T-helper 1 cell treated with Interleukin-12 subunit alpha and Interleukin-12 subunit beta and Interleukin-4 antibody, amounts not matched to agents 30 ng/mL and 1 ng/mL, for 36 hours (primary cell): Measurements from ENCODE around the gene TPGS1. TPM values are rescaled to one million over a fixed set of nuclear protein-coding genes. Genes with fewer than 3 reads are reported as not detected.

Source experiments
- intact Hi-C: fragments of 100-400 bp; cut with micrococcal nuclease; formaldehyde crosslinking; loops from one replicate; pipeline ENCODE4 v1.15.1; 2024
- total RNA-seq: library from RNA; stranded (reverse); gene quantifications from 2 replicates; pipeline ENCODE4 v1.2.3, GENCODE V29; 2022

Gene TPGS1
- total RNA-seq, 1 donor from 2014 or later = 23.6 TPM

- intact Hi-C loops = no loop called here
Observed at GRCh38 chr19:567296-567900, 60.1 kb downstream of the TPGS1 start.

Other genes starting within 250 kb of the TPGS1 start
- 0.25 and 0.34 TPM in 2 replicates for gene PLPP2, start 216.1 kb upstream of the TPGS1 start, total RNA-seq
- 25.4 and 28.3 TPM in 2 replicates for gene MIER2, start 162.7 kb upstream of the TPGS1 start, total RNA-seq
- gene C2CD4C, start 98.3 kb upstream of the TPGS1 start, total RNA-seq = 0.12 TPM in 1 of 2 replicates, not detected in the other
- not detected in 2 replicates for gene SHC2, start 46.5 kb upstream of the TPGS1 start, total RNA-seq
- 0.22 and 0.51 TPM in 2 replicates for gene MADCAM1, start 11.0 kb upstream of the TPGS1 start, total RNA-seq
- 47.9 and 49.5 TPM in 2 replicates for gene CDC34, start 24.3 kb downstream of the TPGS1 start, total RNA-seq
- gene GZMM, start 36.6 kb downstream of the TPGS1 start, total RNA-seq = 84.1 and 86.2 TPM in 2 replicates
- 257 and 261 TPM in 2 replicates for gene BSG, start 65.1 kb downstream of the TPGS1 start, total RNA-seq
- 2.3 and 2.5 TPM in 2 replicates for gene HCN2, start 82.4 kb downstream of the TPGS1 start, total RNA-seq
- 62.7 and 63.4 TPM in 2 replicates for gene POLRMT, start 126.0 kb downstream of the TPGS1 start, total RNA-seq
- gene FGF22, start 132.4 kb downstream of the TPGS1 start, total RNA-seq = 0.15 TPM in 1 of 2 replicates, not detected in the other
- 80.2 and 85.2 TPM in 2 replicates for gene RNF126, start 155.7 kb downstream of the TPGS1 start, total RNA-seq
- gene FSTL3, start 168.9 kb downstream of the TPGS1 start, total RNA-seq = 1.6 TPM in 2 replicates
- gene PRSS57, start 188.0 kb downstream of the TPGS1 start, total RNA-seq = not detected in 2 replicates
- gene PALM, start 201.4 kb downstream of the TPGS1 start, total RNA-seq = not detected in 2 replicates
- gene MISP, start 243.6 kb downstream of the TPGS1 start, total RNA-seq = not detected in 2 replicates